Neural cell (in vitro differentiated cells): ENCODE measurements around the gene SLCO2A1. TPM values are rescaled to one million over a fixed set of nuclear protein-coding genes. Genes with fewer than 3 reads are reported as not detected.

ENCODE experiments used
- H2AFZ ChIP-seq: fragments of 200-600, 300-800 bp; sonication (generic), shearing (Covaris generic); 2 replicates; pipeline ENCODE4 v1.6.0; 2014; ENCODE audit warnings: low read depth, mild to moderate bottlenecking, antibody characterized with exemption, low read length, moderate library complexity
- H3F3A ChIP-seq: fragments of 200-600 bp; shearing (Covaris generic); 2 replicates; pipeline ENCODE4 v1.6.1; 2016; ENCODE audit warnings: mild to moderate bottlenecking, moderate library complexity, mixed read lengths, antibody characterized with exemption, low read length; ENCODE audit not compliant: insufficient read depth, poor library complexity, severe bottlenecking
- H3K27ac ChIP-seq: fragments of 200-600, 300-800 bp; sonication (generic), shearing (Covaris generic); 2 replicates; pipeline ENCODE4 v1.5.1; 2014; ENCODE audit warnings: mild to moderate bottlenecking, low read length, moderate library complexity
- H3K27me3 ChIP-seq: fragments of 300-800, 200-600 bp; sonication (generic), shearing (Covaris generic); 2 replicates; pipeline ENCODE4 v1.6.0; 2014; ENCODE audit warnings: mild to moderate bottlenecking, low read depth, low read length, moderate library complexity; ENCODE audit not compliant: insufficient read depth
- H3K36me3 ChIP-seq: fragments of 300-800, 200-600 bp; sonication (generic), shearing (Covaris generic); 2 replicates; pipeline ENCODE4 v1.5.1; 2014; ENCODE audit warnings: mild to moderate bottlenecking, antibody characterized with exemption, low read length, moderate library complexity; ENCODE audit not compliant: insufficient read depth
- H3K4me2 ChIP-seq: fragments of 300-800, 200-600 bp; sonication (generic), shearing (Covaris generic); 2 replicates; pipeline ENCODE4 v1.6.0; 2014; ENCODE audit warnings: mild to moderate bottlenecking, low read length
- H3K4me3 ChIP-seq: fragments of 300-800, 200-600 bp; sonication (generic), shearing (Covaris generic); 2 replicates; pipeline ENCODE4 v1.5.1; 2014; ENCODE audit warnings: mild to moderate bottlenecking, low read length, moderate library complexity
- H3K79me2 ChIP-seq: fragments of 200-600 bp; shearing (Covaris generic); replicated peaks from 2 replicates; pipeline ENCODE4 v1.6.0; 2014; ENCODE audit warnings: mild to moderate bottlenecking, low read length, moderate library complexity; ENCODE audit not compliant: insufficient read depth
- H3K9ac ChIP-seq: fragments of 300-800, 200-600 bp; sonication (generic), shearing (Covaris generic); 2 replicates; pipeline ENCODE4 v1.6.1; 2016; ENCODE audit warnings: mild to moderate bottlenecking, low read length, mixed read lengths
- H3K9me2 ChIP-seq: fragments of 200-600 bp; shearing (Covaris generic); 2 replicates; pipeline ENCODE4 v1.6.1; 2016; ENCODE audit warnings: mild to moderate bottlenecking, low read length, mixed read lengths; ENCODE audit not compliant: insufficient read depth
- H3K9me3 ChIP-seq: fragments of 200-600, 300-800 bp; sonication (generic), shearing (Covaris generic); 2 replicates; pipeline ENCODE4 v1.6.1; 2016; ENCODE audit warnings: mild to moderate bottlenecking, mixed run types, low read length, moderate library complexity, mixed read lengths
- H4K20me1 ChIP-seq: fragments of 200-600 bp; shearing (Covaris generic); 2 replicates; pipeline ENCODE4 v1.6.1; 2016; ENCODE audit warnings: mild to moderate bottlenecking, mixed run types; ENCODE audit not compliant: insufficient read depth
- EP300 ChIP-seq: fragments of 450-650 bp; conservative IDR thresholded peaks from 2 replicates; pipeline ENCODE4 v1.6.1; 2014; ENCODE audit warnings: antibody characterized with exemption, mild to moderate bottlenecking, moderate library complexity; ENCODE audit not compliant: poor library complexity, severe bottlenecking
- EZH2 ChIP-seq: fragments of 200-600, 300-800 bp; shearing (Covaris generic), sonication (generic); IDR thresholded peaks from 2 replicates; pipeline ENCODE4 v1.6.1; 2014; ENCODE audit warnings: antibody characterized with exemption, low read length, borderline replicate concordance, mild to moderate bottlenecking; ENCODE audit not compliant: insufficient read depth, poor library complexity, severe bottlenecking
- MXI1 ChIP-seq: fragments of 450-650 bp; conservative IDR thresholded peaks from 2 replicates; pipeline ENCODE4 v1.6.1; 2014; ENCODE audit warnings: antibody characterized with exemption, mild to moderate bottlenecking; ENCODE audit not compliant: poor library complexity, severe bottlenecking
- POLR2AphosphoS5 ChIP-seq: IDR thresholded peaks from 2 replicates; pipeline ENCODE4 v1.6.1; 2012
- RAD21 ChIP-seq: fragments of 450-650 bp; conservative IDR thresholded peaks from 2 replicates; pipeline ENCODE4 v1.6.1; 2014; ENCODE audit warnings: antibody characterized with exemption, mild to moderate bottlenecking, moderate library complexity
- SMC3 ChIP-seq: fragments of 450-650 bp; conservative IDR thresholded peaks from 2 replicates; pipeline ENCODE4 v1.6.1; 2014; ENCODE audit warnings: antibody characterized with exemption, mild to moderate bottlenecking, moderate library complexity; ENCODE audit not compliant: poor library complexity
- TAF1 ChIP-seq: IDR thresholded peaks from 2 replicates; pipeline ENCODE4 v1.6.1; 2012; ENCODE audit warnings: low read depth
- polyA plus RNA-seq: library from polyadenylated mRNA; depleted of rRNA; stranded (reverse); fragments of >200 nt; gene quantifications from 2 replicates; pipeline ENCODE4 v1.2.3, GENCODE V29; 2014
- TF ChIP-seq, protein P1 (sequence below): IDR thresholded peaks from 2 replicates; pipeline ENCODE4 v1.6.1; 2012; ENCODE audit warnings: borderline replicate concordance
- TF ChIP-seq, protein P2 (sequence below): fragments of 450-650 bp; IDR thresholded peaks from 2 replicates; pipeline ENCODE4 v1.5.1; 2014; ENCODE audit warnings: antibody characterized with exemption, mild to moderate bottlenecking, moderate library complexity; ENCODE audit not compliant: poor library complexity, severe bottlenecking

SLCO2A1 gene
- polyA plus RNA-seq, 1 donor from 2014 or later = not detected

DNA sequence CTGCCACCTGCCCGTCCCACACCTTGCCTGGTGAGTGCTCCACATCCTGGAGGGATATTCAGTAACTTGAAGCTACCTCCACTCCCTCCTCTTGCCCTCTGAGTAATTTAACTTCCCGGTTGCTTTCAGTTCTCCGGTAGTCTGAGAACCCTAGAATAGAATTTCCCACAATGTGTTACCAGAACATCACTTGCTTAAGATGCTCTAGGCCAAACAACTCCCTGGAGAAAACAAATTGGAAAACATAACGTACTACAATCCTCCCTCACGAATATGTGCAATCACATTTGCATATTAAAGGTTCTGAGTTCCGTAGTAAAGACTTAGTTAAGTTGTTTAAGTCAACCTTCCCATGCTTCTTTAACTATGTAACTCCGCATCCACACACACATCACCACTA lies 44.8 kb downstream of the SLCO2A1 start:
- Histone ChIP-seq H3K4me3 (no peak overlapping the region), H3K9me3 (no peaks in the 10 kb centered on the region), H3K27ac (no peak overlapping the region), H3K27me3 (no peaks in the 10 kb centered on the region), H3K4me2 (no peak overlapping the region), H2AFZ (no peak overlapping the region), H3K79me2 (no peaks in the 10 kb centered on the region), H3K36me3 (no peaks in the 10 kb centered on the region), H3F3A (no peaks in the 10 kb centered on the region), H3K9me2 (no peaks in the 10 kb centered on the region), H4K20me1 (no peaks in the 10 kb centered on the region), H3K9ac (no peak overlapping the region)
- TF ChIP-seq EZH2 (no peak), TAF1 (no peak), EP300 (no peak), POLR2AphosphoS5 (no peak), RAD21 (no peak), MXI1 (no peak), SMC3 (no peak)
- TF ChIP-seq, protein P1, sequence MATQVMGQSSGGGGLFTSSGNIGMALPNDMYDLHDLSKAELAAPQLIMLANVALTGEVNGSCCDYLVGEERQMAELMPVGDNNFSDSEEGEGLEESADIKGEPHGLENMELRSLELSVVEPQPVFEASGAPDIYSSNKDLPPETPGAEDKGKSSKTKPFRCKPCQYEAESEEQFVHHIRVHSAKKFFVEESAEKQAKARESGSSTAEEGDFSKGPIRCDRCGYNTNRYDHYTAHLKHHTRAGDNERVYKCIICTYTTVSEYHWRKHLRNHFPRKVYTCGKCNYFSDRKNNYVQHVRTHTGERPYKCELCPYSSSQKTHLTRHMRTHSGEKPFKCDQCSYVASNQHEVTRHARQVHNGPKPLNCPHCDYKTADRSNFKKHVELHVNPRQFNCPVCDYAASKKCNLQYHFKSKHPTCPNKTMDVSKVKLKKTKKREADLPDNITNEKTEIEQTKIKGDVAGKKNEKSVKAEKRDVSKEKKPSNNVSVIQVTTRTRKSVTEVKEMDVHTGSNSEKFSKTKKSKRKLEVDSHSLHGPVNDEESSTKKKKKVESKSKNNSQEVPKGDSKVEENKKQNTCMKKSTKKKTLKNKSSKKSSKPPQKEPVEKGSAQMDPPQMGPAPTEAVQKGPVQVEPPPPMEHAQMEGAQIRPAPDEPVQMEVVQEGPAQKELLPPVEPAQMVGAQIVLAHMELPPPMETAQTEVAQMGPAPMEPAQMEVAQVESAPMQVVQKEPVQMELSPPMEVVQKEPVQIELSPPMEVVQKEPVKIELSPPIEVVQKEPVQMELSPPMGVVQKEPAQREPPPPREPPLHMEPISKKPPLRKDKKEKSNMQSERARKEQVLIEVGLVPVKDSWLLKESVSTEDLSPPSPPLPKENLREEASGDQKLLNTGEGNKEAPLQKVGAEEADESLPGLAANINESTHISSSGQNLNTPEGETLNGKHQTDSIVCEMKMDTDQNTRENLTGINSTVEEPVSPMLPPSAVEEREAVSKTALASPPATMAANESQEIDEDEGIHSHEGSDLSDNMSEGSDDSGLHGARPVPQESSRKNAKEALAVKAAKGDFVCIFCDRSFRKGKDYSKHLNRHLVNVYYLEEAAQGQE = no peak
- TF ChIP-seq, protein P2, sequence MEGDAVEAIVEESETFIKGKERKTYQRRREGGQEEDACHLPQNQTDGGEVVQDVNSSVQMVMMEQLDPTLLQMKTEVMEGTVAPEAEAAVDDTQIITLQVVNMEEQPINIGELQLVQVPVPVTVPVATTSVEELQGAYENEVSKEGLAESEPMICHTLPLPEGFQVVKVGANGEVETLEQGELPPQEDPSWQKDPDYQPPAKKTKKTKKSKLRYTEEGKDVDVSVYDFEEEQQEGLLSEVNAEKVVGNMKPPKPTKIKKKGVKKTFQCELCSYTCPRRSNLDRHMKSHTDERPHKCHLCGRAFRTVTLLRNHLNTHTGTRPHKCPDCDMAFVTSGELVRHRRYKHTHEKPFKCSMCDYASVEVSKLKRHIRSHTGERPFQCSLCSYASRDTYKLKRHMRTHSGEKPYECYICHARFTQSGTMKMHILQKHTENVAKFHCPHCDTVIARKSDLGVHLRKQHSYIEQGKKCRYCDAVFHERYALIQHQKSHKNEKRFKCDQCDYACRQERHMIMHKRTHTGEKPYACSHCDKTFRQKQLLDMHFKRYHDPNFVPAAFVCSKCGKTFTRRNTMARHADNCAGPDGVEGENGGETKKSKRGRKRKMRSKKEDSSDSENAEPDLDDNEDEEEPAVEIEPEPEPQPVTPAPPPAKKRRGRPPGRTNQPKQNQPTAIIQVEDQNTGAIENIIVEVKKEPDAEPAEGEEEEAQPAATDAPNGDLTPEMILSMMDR = no peak

DNA sequence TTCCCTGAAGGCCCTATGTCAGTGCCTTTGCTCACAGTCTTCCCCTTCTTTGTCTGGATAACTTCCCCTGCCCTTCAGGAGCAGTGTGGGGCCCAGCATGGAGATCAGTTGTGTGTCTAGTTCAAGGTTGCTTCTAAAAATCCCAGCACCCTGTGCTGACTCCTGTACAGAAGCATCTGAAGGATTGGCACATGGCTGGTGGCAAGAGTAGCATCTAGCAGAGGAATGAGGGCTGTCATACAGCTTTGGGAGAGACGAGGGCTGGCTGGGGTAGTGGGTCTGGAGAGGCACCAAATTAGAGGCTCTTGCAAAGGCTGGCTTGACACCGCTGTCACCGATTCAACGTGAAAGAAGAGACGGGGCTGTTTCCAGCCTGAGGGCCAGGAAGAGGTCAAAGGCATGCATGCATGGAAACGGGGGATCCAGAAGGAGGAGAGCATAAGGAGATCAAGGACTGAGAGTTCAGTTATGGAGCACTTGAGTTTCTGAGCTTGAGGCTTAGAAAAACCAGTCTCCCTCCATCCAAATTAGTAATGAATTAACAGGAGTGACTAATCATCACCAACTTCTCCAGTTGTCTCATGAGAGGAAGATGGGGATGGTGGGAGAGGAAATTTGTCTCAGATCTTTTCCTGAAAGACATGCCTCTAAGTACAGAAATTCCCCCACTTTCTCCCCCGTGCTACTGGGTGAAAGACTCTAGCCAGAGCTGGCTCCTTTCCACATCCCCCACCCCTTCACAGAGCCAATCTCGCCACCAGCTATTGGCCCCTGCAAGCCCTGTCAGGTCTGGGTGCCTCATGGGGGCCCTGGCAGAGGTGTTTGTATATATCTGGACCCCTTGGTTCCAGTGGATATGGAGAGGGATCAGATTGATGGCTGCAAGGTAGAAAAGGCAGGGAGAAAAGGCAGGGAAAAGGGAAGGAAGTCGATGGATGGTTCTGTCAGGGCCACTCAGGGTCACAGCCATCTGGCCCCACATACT lies 45.9 kb downstream of the SLCO2A1 start:
- Histone ChIP-seq H3K9me2 (no peaks in the 10 kb centered on the region), H3K9me3 (no peaks in the 10 kb centered on the region), H3K79me2 (no peaks in the 10 kb centered on the region), H3K27ac (no peak overlapping the region), H3K4me2 (no peak overlapping the region), H3K27me3 (no peaks in the 10 kb centered on the region), H3K9ac (no peak overlapping the region), H3K4me3 (no peak overlapping the region), H3K36me3 (no peaks in the 10 kb centered on the region), H3F3A (no peaks in the 10 kb centered on the region), H4K20me1 (no peaks in the 10 kb centered on the region), H2AFZ (no peak overlapping the region)
- TF ChIP-seq EZH2 (no peak), POLR2AphosphoS5 (no peak), MXI1 (no peak), SMC3 (no peak), RAD21 (no peak), EP300 (no peak), TAF1 (no peak)
- TF ChIP-seq, protein P1 = no peak
- TF ChIP-seq, protein P2 = no peak
